Loucy (cell line): ENCODE data around the gene STK25.

Experiments
- H2AFZ ChIP-seq: fragments of 200-600 bp; sonication (generic); 2 replicates; pipeline ENCODE4 v1.6.0; 2016; ENCODE audit warnings: antibody characterized with exemption, mild to moderate bottlenecking, low read length, moderate library complexity
- H3F3A ChIP-seq: fragments of 200-600 bp; 2 replicates; pipeline ENCODE4 v1.6.0; 2016; ENCODE audit warnings: antibody characterized with exemption, low read depth, mild to moderate bottlenecking
- H3K27me3 ChIP-seq: fragments of 200-600 bp; sonication (generic); 2 replicates; pipeline ENCODE4 v1.6.1; 2014; ENCODE audit warnings: low read length, mild to moderate bottlenecking; ENCODE audit not compliant: insufficient read depth, poor library complexity, severe bottlenecking
- H3K36me3 ChIP-seq: fragments of 200-600 bp; sonication (generic); 2 replicates; pipeline ENCODE4 v1.6.1; 2016; ENCODE audit warnings: low read length; ENCODE audit not compliant: insufficient read depth
- H3K4me1 ChIP-seq: fragments of 200-600 bp; sonication (generic); 2 replicates; pipeline ENCODE4 v1.5.1; 2014; ENCODE audit warnings: low read length, mild to moderate bottlenecking; ENCODE audit not compliant: insufficient read depth, poor library complexity, severe bottlenecking
- H3K4me2 ChIP-seq: fragments of 200-600 bp; sonication (generic); 2 replicates; pipeline ENCODE4 v1.6.0; 2014; ENCODE audit warnings: antibody characterized with exemption, low read length, low read depth, mild to moderate bottlenecking; ENCODE audit not compliant: poor library complexity, severe bottlenecking
- H3K4me3 ChIP-seq: fragments of 200-600 bp; sonication (generic); 2 replicates; pipeline ENCODE4 v1.5.1; 2014; ENCODE audit warnings: low read length, mild to moderate bottlenecking, mixed read lengths; ENCODE audit not compliant: poor library complexity, severe bottlenecking
- H3K79me2 ChIP-seq: fragments of 200-600 bp; sonication (generic); 2 replicates; pipeline ENCODE4 v1.6.1; 2014; ENCODE audit warnings: low read length; ENCODE audit not compliant: insufficient read depth
- H3K9ac ChIP-seq: fragments of 200-600 bp; sonication (generic); 2 replicates; pipeline ENCODE4 v1.6.0; 2014; ENCODE audit warnings: mild to moderate bottlenecking, low read depth, low read length, moderate library complexity; ENCODE audit not compliant: poor library complexity, severe bottlenecking
- H3K9me2 ChIP-seq: fragments of 200-600 bp; sonication (generic); replicated peaks from 2 replicates; pipeline ENCODE4 v1.6.1; 2016; ENCODE audit warnings: low read depth, low read length, mixed read lengths
- H3K9me3 ChIP-seq: fragments of 200-600 bp; sonication (generic); 2 replicates; pipeline ENCODE4 v1.6.1; 2014; ENCODE audit warnings: mild to moderate bottlenecking, antibody characterized with exemption, low read length, low read depth; ENCODE audit not compliant: insufficient read depth
- H4K20me1 ChIP-seq: fragments of 200-600 bp; sonication (generic); 2 replicates; pipeline ENCODE4 v1.6.0; 2014; ENCODE audit warnings: antibody characterized with exemption, low read length, mild to moderate bottlenecking; ENCODE audit not compliant: insufficient read depth, poor library complexity, severe bottlenecking
- EZH2phosphoT487 ChIP-seq: fragments of 200-600 bp; IDR thresholded peaks from 2 replicates; pipeline ENCODE4 v1.6.1; 2018; ENCODE audit warnings: antibody characterized with exemption, mild to moderate bottlenecking, moderate library complexity, borderline replicate concordance
- TF ChIP-seq, protein P1 (sequence below): fragments of 200-600 bp; sonication (generic); conservative IDR thresholded peaks from 2 replicates; pipeline ENCODE4 v1.5.1; 2014; ENCODE audit warnings: mild to moderate bottlenecking, antibody characterized with exemption, low read length

The STK25 gene

DNA sequence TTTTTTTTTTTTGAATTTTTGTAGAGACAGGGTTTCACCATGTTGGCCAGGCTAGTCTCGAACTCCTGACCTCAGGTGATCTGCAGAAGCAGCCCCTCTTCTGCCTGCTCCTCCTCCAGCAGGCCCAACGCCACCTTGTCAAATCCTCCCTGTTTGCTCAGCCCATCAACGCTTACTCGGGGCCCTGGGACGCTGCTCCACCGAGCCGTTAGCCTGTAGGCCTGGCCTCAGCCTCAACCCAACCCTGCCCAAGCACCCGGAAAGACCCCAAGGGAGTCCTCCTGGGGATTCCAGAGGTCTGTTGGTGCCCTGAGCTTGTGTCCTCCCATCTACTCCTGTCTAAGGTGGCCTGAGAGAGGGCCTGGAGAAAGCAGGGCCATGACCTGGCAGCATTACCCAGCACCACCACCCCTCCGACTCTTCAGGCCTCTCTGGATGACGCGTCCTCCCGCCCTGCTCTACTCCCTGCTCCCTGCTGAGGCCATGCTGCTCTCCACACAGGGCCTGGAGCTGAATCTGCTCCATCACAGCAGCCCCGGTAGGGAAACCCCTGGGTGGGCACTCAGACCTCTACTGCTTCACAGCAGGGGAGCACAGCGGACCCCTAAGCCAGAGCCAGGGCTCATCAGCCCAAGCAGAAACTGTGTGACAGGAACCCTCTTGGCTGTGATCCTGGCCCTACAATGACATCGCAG is 3.2 kb downstream of the STK25 start:
- Histone ChIP-seq H3K9me3 (no peaks in the 10 kb centered on the region), H3K36me3 (no peaks in the 10 kb centered on the region), H3K27me3 (no peaks in the 10 kb centered on the region), H3K9me2 (no peaks in the 10 kb centered on the region), H4K20me1 (peaks cover 19% of the 10 kb centered on the region), H3K4me1 (peaks cover 28% of the 10 kb centered on the region), H2AFZ (no peak overlapping the region), H3K9ac (peak overlapping the region; percentile 77), H3K4me3 (peak overlapping the region; percentile 85), H3K79me2 (peaks cover 41% of the 10 kb centered on the region), H3F3A (no peaks in the 10 kb centered on the region), H3K4me2 (peak overlapping the region; percentile 93)
- TF ChIP-seq EZH2phosphoT487 = no peak
- TF ChIP-seq, protein P1, sequence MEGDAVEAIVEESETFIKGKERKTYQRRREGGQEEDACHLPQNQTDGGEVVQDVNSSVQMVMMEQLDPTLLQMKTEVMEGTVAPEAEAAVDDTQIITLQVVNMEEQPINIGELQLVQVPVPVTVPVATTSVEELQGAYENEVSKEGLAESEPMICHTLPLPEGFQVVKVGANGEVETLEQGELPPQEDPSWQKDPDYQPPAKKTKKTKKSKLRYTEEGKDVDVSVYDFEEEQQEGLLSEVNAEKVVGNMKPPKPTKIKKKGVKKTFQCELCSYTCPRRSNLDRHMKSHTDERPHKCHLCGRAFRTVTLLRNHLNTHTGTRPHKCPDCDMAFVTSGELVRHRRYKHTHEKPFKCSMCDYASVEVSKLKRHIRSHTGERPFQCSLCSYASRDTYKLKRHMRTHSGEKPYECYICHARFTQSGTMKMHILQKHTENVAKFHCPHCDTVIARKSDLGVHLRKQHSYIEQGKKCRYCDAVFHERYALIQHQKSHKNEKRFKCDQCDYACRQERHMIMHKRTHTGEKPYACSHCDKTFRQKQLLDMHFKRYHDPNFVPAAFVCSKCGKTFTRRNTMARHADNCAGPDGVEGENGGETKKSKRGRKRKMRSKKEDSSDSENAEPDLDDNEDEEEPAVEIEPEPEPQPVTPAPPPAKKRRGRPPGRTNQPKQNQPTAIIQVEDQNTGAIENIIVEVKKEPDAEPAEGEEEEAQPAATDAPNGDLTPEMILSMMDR = no peak

DNA sequence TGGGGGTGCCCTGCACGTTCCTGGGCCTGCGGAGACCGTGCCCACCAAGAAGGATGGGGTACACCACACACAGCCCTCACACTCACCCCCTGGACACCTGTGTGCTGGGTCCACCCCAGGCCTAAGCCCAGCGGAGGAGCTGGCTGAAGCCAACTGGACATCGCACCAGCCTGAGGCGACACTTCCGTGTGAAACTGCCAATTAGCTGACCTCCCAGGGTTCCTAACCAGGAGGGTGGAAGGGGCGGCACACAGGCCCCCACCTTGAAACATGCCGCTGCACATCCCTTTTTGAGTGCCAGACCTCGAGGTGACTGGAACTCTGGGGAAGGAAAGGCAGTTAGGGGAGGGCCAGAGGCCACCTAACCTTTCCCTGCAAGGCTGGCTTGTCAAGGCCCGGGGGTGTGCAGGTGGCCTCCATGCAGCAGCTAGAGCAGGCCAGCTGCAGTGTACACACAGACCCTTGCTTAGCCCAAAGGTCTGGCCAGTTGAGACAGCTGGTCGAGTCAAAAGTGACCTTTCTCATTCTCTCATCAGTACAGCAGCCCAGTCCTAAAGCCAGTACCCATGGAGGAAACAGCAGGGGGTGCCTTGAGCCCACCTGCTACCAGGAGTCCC is 4.5 kb downstream of the STK25 start:
- H3K4me2 ChIP-seq = no peak overlapping the region
- no peak overlapping the region for H2AFZ ChIP-seq
- no peak overlapping the region for H3K4me3 ChIP-seq
- H3K9me3 ChIP-seq = no peaks in the 10 kb centered on the region
- H3K79me2 ChIP-seq = peaks cover 41% of the 10 kb centered on the region
- no peaks in the 10 kb centered on the region for H3K27me3 ChIP-seq
- no peak for TF ChIP-seq EZH2phosphoT487
- TF ChIP-seq, protein P1 = no peak
- H4K20me1 ChIP-seq = peaks cover 19% of the 10 kb centered on the region
- no peak overlapping the region for H3K9ac ChIP-seq
- H3K4me1 ChIP-seq = peaks cover 22% of the 10 kb centered on the region
- H3F3A ChIP-seq = no peaks in the 10 kb centered on the region
- H3K36me3 ChIP-seq = peaks cover 4% of the 10 kb centered on the region; the same call in 1 of the 2 replicates
- no peaks in the 10 kb centered on the region for H3K9me2 ChIP-seq

- Histone ChIP-seq H3K4me1 (peaks cover 18% of the 10 kb centered on the region), H3K4me2 (no peak overlapping the region), H3K9ac (no peak overlapping the region), H3K4me3 (no peak overlapping the region), H3K79me2 (peaks cover 33% of the 10 kb centered on the region), H4K20me1 (peaks cover 14% of the 10 kb centered on the region), H3K9me3 (no peaks in the 10 kb centered on the region), H3F3A (no peaks in the 10 kb centered on the region), H2AFZ (no peak overlapping the region), H3K27me3 (no peaks in the 10 kb centered on the region), H3K9me2 (no peaks in the 10 kb centered on the region), H3K36me3 (peaks cover 12% of the 10 kb centered on the region; the same call in 1 of the 2 replicates)
- no peak for TF ChIP-seq EZH2phosphoT487
- TF ChIP-seq, protein P1 = no peak
Measured at GRCh38 chr2:241502281-241502680, 6.1 kb downstream of the STK25 start.
